HG02981 (cell line): Measurements from ENCODE around the gene TMEM186.
"Not testable (repeated sequence)": the region's sequence is repeated elsewhere in the genome, so short reads cannot be mapped to it uniquely, and the experiment has no call there.

Source experiments
- ATAC-seq: cut with Tn5 transposase; IDR thresholded peaks from one replicate; pipeline ENCODE4 v1.9.1; 2021; ENCODE audit warnings: mild to moderate bottlenecking, moderate library complexity; ENCODE audit not compliant: unreplicated experiment

TMEM186 gene

DNA sequence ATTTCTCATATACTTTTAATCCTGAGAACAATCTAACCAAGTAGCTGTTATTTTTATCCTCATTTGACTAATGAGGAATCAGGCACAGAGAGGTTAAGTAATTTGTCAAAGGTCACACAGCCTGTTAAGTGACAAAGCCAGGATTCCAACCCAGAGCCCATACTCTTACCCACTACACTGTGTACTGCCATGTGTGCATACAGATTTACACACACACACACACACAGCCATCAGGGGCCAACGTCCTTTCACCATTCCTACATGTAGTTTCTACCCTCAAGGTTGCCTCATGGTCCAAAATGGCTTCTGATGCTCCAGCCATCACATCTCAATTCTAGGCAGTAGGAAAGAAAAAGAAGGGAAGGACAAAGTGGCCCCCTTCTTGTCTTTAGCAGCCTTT is 22.1 kb downstream of the TMEM186 start:
- no peak for ATAC-seq

GRCh38 chr16:8774208-8774607 is 23.2 kb downstream of the TMEM186 start:
- ATAC-seq = no peak

DNA sequence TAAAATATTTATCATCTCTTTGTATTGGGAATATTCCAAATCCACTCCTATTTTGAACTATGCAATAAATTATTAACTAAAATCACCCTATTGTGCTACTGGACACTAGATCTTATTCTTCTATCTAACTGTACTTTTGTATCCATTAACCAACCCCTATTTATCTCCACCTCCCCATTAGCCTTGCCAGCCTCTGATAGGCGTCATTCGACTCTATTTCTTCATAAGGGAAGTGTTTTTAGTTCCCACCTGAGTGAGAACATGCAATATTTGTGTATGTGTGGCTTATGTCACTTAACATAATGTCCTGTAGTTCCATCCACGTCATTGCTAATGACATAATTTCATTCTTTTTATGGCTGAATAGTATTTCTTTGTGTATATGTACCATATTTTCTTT is 23.9 kb downstream of the TMEM186 start:
- ATAC-seq = no peak

DNA sequence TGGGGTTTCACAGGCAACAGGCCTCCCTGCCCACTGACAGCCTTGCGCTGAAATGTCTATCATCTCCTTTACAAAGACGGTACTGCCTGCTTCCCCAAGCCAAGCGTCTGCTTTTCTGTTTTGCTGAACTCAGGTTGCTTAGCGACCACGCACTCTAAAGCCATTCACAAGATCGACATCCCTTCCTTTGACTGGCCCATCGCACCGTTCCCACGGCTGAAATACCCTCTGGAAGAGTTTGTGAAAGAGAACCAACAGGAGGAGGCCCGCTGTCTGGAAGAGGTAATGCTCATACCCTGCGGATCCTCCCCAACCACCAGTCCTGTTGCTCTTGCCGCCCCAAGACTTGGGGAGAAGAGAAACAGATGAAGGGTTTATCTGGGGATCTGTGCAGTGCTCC is 28.7 kb downstream of the TMEM186 start:
- no peak for ATAC-seq

GRCh38 chr16:8768283-8768682 is 29.2 kb downstream of the TMEM186 start:
- no peak for ATAC-seq

- ATAC-seq = no peak
Observed at GRCh38 chr16:8767176-8767575, 30.3 kb downstream of the TMEM186 start.

DNA sequence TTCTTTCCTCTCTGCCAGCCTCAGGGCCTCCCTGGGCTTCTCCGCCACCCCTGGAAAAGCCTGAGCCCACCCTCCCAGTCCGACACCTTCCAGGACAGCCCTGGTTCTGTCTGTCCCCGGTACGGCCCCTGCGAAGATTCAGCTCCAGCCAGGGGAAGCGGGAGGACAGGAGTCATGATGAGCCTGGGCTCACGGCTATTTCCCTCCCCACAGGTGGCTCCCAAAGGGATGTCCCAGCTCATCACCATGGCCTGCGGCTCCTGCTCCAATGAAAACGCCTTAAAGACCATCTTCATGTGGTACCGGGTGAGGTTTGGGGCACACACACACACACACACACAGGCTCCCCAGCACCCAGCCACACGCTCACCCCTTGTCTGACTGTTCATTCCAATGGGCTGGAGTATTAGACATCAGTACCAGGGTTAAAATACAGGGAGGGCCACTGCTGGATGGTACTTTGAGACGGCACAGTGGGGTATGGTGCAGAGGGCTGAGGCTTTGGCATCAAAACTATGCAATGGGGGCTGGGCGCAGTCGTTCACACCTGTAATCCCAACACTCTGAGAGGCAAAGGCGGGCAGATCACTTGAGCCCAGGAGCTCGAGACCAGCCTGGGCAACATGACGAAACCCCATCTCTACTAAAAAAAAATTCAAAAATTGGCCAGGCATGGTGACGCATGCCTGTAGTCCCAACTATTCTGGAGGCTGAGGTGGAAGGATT is 32.8 kb downstream of the TMEM186 start:
- no peak for ATAC-seq

DNA sequence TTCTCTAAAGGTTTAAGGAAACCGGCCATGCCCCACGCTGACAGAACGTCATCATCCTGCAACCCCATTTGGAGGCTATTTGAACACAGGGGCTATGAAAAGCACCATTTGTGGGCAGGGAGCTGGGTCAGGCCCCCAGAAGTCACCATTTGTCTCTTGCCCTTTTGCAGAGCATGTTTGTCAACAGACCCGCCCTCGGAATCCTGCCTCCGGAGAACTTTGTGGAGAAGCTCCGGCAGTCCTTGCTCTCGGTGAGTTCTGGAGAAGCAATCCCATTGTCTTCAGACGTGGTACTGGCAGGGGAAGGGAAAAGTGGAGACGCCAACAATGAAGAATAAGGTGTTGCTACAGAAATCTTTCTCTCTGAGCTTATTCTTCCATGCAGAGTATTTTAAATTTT is 33.5 kb downstream of the TMEM186 start:
- ATAC-seq = no peak

DNA sequence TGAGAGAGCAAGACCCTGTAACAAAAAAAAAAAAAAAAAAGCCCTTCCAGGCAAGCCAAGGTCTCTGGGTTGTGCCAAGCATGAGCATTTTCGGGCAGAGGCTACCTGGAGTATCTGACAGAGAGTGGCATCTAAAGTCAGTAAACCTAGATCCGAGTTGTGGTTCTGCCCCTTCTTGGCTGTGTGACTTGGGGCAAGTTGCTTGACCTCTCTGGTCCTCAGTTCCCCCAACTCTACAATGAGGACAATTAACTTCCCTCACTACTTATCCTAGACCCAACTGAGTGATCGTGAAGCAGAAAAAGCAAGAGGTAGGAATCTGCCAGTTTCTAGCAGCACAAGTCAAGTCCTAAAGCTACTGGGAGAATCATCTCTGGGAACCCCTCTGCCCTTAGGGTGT is 34.4 kb downstream of the TMEM186 start:
- no peak for ATAC-seq

- no peak for ATAC-seq
Observed at GRCh38 chr16:8762254-8762653, 35.2 kb downstream of the TMEM186 start.

- no peak for ATAC-seq
Observed at GRCh38 chr16:8761078-8761477, 36.4 kb downstream of the TMEM186 start.

DNA sequence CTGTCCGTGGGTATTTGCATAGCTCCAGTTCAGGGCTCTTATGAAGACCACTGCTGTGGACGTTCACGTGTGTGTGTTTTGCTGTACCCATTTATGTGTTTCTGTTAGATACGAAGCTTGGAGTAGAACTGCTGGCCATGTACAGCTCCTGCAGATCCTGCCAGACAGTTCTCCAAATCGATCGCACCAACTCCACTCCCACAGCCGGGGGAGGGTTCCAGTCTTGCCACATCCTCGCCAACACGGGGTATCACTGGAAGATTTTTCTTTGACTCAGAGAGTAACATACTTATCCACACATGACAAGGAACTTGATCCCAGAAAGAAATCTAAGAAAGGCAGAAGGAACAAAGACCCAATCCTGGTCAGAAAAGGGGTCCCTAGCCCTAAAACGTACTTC is 37.4 kb downstream of the TMEM186 start:
- no peak for ATAC-seq

GRCh38 chr16:8758022-8758421 is 39.4 kb downstream of the TMEM186 start:
- no peak for ATAC-seq

DNA sequence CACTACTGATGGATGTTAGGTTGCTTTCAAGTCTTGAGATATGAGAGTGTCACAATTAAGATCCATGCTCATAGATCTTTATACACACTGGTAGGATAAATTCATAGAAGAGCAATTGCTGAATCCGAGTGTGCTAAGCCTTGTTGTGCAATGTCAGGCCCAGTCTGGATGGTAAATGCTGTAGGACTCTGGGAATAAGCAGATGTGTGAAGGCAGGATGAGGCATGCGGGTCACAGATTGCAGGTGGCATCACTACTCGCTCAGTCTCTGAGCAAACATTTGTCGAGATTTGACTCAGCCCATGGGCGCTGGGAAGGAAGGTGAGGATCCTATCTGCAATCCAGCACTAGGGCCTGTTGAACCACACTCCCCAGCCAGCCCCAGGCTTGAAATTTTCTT is 40.7 kb downstream of the TMEM186 start:
- ATAC-seq = no peak

DNA sequence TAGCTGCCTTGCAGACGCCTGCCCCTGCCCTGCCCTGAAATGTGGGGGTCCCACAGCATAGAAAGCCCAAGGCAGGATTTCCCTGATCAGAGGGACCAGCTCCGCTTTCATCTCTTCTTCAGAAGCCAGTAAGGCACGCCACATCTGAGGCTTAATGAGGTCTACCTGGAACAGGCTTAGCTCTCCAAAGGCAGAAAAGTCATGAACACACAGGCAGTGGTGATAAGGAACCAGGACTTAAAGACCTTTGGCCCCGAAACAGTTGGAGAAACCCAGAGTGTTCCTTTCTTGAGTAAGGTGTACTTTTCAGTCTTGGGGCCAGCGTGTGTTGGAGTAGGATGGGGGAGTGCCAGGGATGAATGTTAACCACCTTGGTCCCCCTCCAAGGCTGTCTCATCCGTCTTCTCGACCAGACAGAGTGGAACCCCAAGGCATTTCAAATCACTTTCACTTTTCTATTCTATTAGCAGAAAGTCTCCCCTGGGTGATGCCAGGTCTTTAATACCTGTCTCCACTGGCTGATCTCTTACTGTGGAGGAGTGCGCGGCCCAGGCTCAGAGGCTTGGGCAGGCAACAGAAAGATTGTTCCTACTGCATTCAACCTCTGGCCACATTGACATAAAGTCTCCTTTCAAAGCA is 43.9 kb downstream of the TMEM186 start:
- ATAC-seq = no peak

DNA sequence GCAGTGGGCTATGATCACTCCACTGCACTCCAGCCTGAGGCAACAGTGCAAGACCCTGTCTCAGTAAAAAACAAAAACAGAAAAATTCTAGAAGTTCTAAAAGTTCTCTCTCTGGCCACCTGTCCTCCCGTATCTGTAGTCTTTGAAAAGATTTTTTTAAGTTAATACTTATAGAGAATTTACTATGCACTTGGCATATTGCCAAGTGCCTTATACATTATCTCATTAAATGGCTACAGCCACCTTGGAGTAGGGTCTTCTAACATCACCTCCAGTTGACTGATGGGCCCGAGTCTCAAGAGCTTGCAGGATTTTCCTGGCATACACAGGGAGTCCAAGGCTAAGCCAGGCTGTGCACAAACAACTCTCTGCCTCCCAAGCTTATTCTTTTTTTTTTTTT is 44.7 kb downstream of the TMEM186 start:
- ATAC-seq = no peak

DNA sequence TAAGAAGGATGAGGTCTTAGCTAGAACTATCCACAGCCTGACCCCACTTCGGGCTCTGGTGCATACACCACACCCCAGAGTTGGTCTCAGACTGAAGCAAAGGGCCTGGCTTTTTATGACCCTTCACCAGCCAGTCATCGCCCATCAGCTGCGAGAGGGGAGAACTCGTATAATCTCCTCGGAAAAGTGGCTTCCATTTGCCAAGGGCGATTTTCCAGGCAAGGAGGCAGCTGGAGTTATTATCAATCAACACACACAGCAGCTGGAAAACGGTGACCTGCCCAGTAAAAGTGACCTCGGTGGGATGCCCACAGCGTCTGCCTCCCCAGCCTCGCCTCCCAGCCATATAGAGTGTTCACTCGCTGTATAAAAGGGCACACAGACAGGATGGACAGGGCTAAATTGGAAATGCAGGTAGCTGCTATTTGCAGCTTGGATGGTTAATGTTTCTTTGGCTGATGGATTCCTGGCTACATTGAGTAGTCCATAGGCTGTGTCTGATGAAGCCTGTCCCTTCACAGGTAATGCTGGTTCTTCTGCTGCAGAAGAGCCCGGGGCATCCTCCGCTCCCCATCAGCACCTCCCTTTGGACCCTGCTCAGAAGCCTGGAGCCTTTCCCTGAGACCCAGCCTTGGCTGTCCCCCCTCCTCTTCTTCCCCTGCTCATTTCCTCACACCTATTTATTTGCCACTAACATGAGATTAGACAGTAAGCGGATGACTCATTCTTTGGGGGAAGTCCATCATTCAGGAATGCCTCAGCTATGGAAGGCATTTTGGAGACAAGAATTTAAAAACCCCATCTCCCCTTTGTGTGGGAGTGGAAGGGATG is 45.7 kb downstream of the TMEM186 start:
- no peak for ATAC-seq

DNA sequence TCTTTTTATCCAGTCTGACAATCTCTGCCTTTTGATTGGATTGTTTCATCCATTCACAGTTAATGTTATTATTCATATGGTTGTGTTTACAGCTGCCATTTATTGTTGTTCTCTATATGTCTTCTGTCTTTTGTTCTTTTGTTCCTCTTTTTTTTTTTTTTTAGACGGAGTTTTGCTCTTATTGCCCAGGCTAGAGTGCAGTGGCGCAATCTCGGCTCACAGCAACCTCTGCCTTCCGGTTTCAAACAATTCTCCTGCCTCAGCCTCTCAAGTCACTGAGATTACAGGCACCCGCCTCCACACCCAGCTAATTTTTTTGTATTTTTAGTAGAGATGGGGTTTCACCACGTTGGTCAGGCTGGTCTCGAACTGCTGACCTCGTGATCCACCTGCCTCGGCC is 48.5 kb downstream of the TMEM186 start:
- ATAC-seq = not testable (repeated sequence)
